Activated T-cell treated with anti-CD3 and anti-CD28 coated beads, Interleukin-2, amount 50 U/mL, for 4 hours (primary cell): ENCODE data around the gene CNGA1. TPM values are rescaled to one million over a fixed set of nuclear protein-coding genes. Genes with fewer than 3 reads are reported as not detected.

Source experiments
- ATAC-seq, 2 donors: fragments of 200-7000 bp; cut with Tn5 transposase; one replicate each; pipeline ENCODE4 v1.10.0; 2021
- DNase-seq: peaks from one replicate; pipeline ENCODE4 v3.0.0-alpha.2; 2020
- H3K27me3 Mint-ChIP-seq: one replicate; pipeline ENCODE4 v1.8.0; 2021; ENCODE audit warnings: low read depth, mixed read lengths
- H3K36me3 Mint-ChIP-seq: one replicate; pipeline ENCODE4 v1.8.0; 2022; ENCODE audit warnings: mixed read lengths; ENCODE audit not compliant: insufficient read depth
- H3K4me1 Mint-ChIP-seq: one replicate; pipeline ENCODE4 v1.8.0; 2021; ENCODE audit warnings: low read depth, mixed read lengths
- H3K4me3 Mint-ChIP-seq: one replicate; pipeline ENCODE4 v1.8.0; 2021; ENCODE audit warnings: mild to moderate bottlenecking, moderate library complexity, mixed read lengths
- H3K9me3 Mint-ChIP-seq: one replicate; pipeline ENCODE4 v1.8.0; 2021; ENCODE audit warnings: mixed read lengths
- total RNA-seq, 3 donors: library from RNA; stranded (reverse); gene quantifications; one replicate each; pipeline ENCODE4 v1.2.1, GENCODE V29; 2021

CNGA1 gene
- total RNA-seq, 3 donors from 2014 or later: 0.32 to 0.33 (median 0.33) TPM

GRCh38 chr4:48038666-48039065, 22.2 kb upstream of the CNGA1 start:
- Mint-ChIP-seq H3K4me1 (peaks cover 59% of the 10 kb centered on the region), H3K4me3 (no peak overlapping the region), H3K9me3 (no peaks in the 10 kb centered on the region), H3K36me3 (peaks cover 7% of the 10 kb centered on the region), H3K27me3 (peaks cover 2% of the 10 kb centered on the region)
- no peak for DNase-seq
- no peak for ATAC-seq

GRCh38 chr4:48037117-48037462, 20.6 kb upstream of the CNGA1 start:
- peaks cover 50% of the 10 kb centered on the region for H3K4me1 Mint-ChIP-seq
- H3K36me3 Mint-ChIP-seq: peaks cover 7% of the 10 kb centered on the region
- no peaks in the 10 kb centered on the region for H3K9me3 Mint-ChIP-seq
- no peak for DNase-seq
- no peak for ATAC-seq
- H3K4me3 Mint-ChIP-seq: no peak overlapping the region
- peaks cover 2% of the 10 kb centered on the region for H3K27me3 Mint-ChIP-seq

- Mint-ChIP-seq H3K27me3 (peaks cover 2% of the 10 kb centered on the region), H3K4me3 (peak overlapping the region; percentile 6), H3K9me3 (no peaks in the 10 kb centered on the region), H3K4me1 (peaks cover 42% of the 10 kb centered on the region), H3K36me3 (peaks cover 7% of the 10 kb centered on the region)
- ATAC-seq (peak; percentile 53 to 55), DNase-seq (no peak)
These were observed 19.5 kb upstream of the CNGA1 start for GRCh38 chr4:48035952-48036351.

GRCh38 chr4:48033825-48034413, 17.4 kb upstream of the CNGA1 start:
- Mint-ChIP-seq H3K4me1 (peaks cover 38% of the 10 kb centered on the region), H3K4me3 (no peak overlapping the region)
- DNase-seq: peak; percentile 66

GRCh38 chr4:48033412-48033811, 16.9 kb upstream of the CNGA1 start:
- DNase-seq (no peak), ATAC-seq (no peak)
- Mint-ChIP-seq H3K27me3 (peaks cover 2% of the 10 kb centered on the region), H3K9me3 (no peaks in the 10 kb centered on the region), H3K4me3 (no peak overlapping the region), H3K4me1 (peaks cover 43% of the 10 kb centered on the region), H3K36me3 (peaks cover 5% of the 10 kb centered on the region)

More at GRCh38 chr4:48033825-48034413, 17.4 kb upstream of the CNGA1 start:
- H3K27me3 Mint-ChIP-seq: peaks cover 2% of the 10 kb centered on the region
- peaks cover 7% of the 10 kb centered on the region for H3K36me3 Mint-ChIP-seq
- no peaks in the 10 kb centered on the region for H3K9me3 Mint-ChIP-seq
- peak; percentile 16 to 29 for ATAC-seq

- Mint-ChIP-seq H3K4me1 (peaks cover 49% of the 10 kb centered on the region), H3K36me3 (peaks cover 7% of the 10 kb centered on the region), H3K4me3 (no peak overlapping the region), H3K27me3 (no peaks in the 10 kb centered on the region), H3K9me3 (no peaks in the 10 kb centered on the region)
- ATAC-seq: no peak
- DNase-seq: no peak
These were observed 16.2 kb upstream of the CNGA1 start for GRCh38 chr4:48032721-48033120.

- peaks cover 48% of the 10 kb centered on the region for H3K4me1 Mint-ChIP-seq
- DNase-seq: no peak
These were observed 15.5 kb upstream of the CNGA1 start for GRCh38 chr4:48031802-48032525.

GRCh38 chr4:48030470-48030869, 14.0 kb upstream of the CNGA1 start:
- DNase-seq (no peak), ATAC-seq (no peak)

More at GRCh38 chr4:48031802-48032525, 15.5 kb upstream of the CNGA1 start:
- Mint-ChIP-seq H3K4me3 (no peak overlapping the region), H3K27me3 (no peaks in the 10 kb centered on the region), H3K9me3 (no peaks in the 10 kb centered on the region), H3K36me3 (peaks cover 7% of the 10 kb centered on the region)
- ATAC-seq: no peak

GRCh38 chr4:48028696-48029095, 12.2 kb upstream of the CNGA1 start:
- no peak for DNase-seq
- Mint-ChIP-seq H3K4me1 (peaks cover 19% of the 10 kb centered on the region), H3K4me3 (no peak overlapping the region), H3K27me3 (peaks cover 8% of the 10 kb centered on the region), H3K36me3 (peaks cover 7% of the 10 kb centered on the region), H3K9me3 (no peaks in the 10 kb centered on the region)
- ATAC-seq: peak; percentile 41 to 58

More at GRCh38 chr4:48030470-48030869, 14.0 kb upstream of the CNGA1 start:
- Mint-ChIP-seq H3K27me3 (no peaks in the 10 kb centered on the region), H3K9me3 (no peaks in the 10 kb centered on the region), H3K4me1 (peaks cover 35% of the 10 kb centered on the region), H3K36me3 (peaks cover 5% of the 10 kb centered on the region), H3K4me3 (no peak overlapping the region)

GRCh38 chr4:48027653-48028052, 11.2 kb upstream of the CNGA1 start:
- ATAC-seq (peak; percentile 85 to 87), DNase-seq (no peak)
- no peak overlapping the region for H3K4me3 Mint-ChIP-seq
- H3K9me3 Mint-ChIP-seq: no peaks in the 10 kb centered on the region
- H3K27me3 Mint-ChIP-seq: peaks cover 12% of the 10 kb centered on the region
- peaks cover 7% of the 10 kb centered on the region for H3K36me3 Mint-ChIP-seq
- H3K4me1 Mint-ChIP-seq: peaks cover 14% of the 10 kb centered on the region

GRCh38 chr4:48025005-48025404, 8.5 kb upstream of the CNGA1 start:
- H3K9me3 Mint-ChIP-seq: peaks cover 4% of the 10 kb centered on the region
- ATAC-seq: no peak
- H3K27me3 Mint-ChIP-seq: peaks cover 15% of the 10 kb centered on the region
- no peak overlapping the region for H3K4me3 Mint-ChIP-seq
- H3K36me3 Mint-ChIP-seq: peaks cover 9% of the 10 kb centered on the region
- no peak for DNase-seq
- peaks cover 27% of the 10 kb centered on the region for H3K4me1 Mint-ChIP-seq

GRCh38 chr4:48024522-48024921, 8.0 kb upstream of the CNGA1 start:
- H3K4me1 Mint-ChIP-seq: peaks cover 30% of the 10 kb centered on the region
- ATAC-seq (no peak), DNase-seq (no peak)
- no peak overlapping the region for H3K4me3 Mint-ChIP-seq
- peaks cover 15% of the 10 kb centered on the region for H3K27me3 Mint-ChIP-seq
- peaks cover 4% of the 10 kb centered on the region for H3K9me3 Mint-ChIP-seq
- H3K36me3 Mint-ChIP-seq: peaks cover 9% of the 10 kb centered on the region

- peaks cover 20% of the 10 kb centered on the region for H3K4me1 Mint-ChIP-seq
- H3K27me3 Mint-ChIP-seq: peaks cover 15% of the 10 kb centered on the region
- H3K36me3 Mint-ChIP-seq: peaks cover 6% of the 10 kb centered on the region
- peaks cover 4% of the 10 kb centered on the region for H3K9me3 Mint-ChIP-seq
- H3K4me3 Mint-ChIP-seq: no peak overlapping the region
- no peak for DNase-seq
- ATAC-seq: no peak
These were observed 5.8 kb upstream of the CNGA1 start for GRCh38 chr4:48022192-48022799.

GRCh38 chr4:48021100-48021499, 4.6 kb upstream of the CNGA1 start:
- peaks cover 23% of the 10 kb centered on the region for H3K4me1 Mint-ChIP-seq
- no peak for DNase-seq
- peak; percentile 36 to 39 for ATAC-seq
- peaks cover 4% of the 10 kb centered on the region for H3K9me3 Mint-ChIP-seq
- H3K27me3 Mint-ChIP-seq: peaks cover 16% of the 10 kb centered on the region
- peak overlapping the region; percentile 2 for H3K4me3 Mint-ChIP-seq
- H3K36me3 Mint-ChIP-seq: peaks cover 4% of the 10 kb centered on the region

GRCh38 chr4:48018112-48018511, 1.6 kb upstream of the CNGA1 start:
- Mint-ChIP-seq H3K36me3 (peaks cover 2% of the 10 kb centered on the region), H3K4me1 (peaks cover 29% of the 10 kb centered on the region), H3K4me3 (no peak overlapping the region), H3K9me3 (peaks cover 4% of the 10 kb centered on the region), H3K27me3 (peaks cover 16% of the 10 kb centered on the region)
- ATAC-seq (no peak), DNase-seq (no peak)
